Measurements from ENCODE around the gene SLC22A7. TPM values are rescaled to one million over a fixed set of nuclear protein-coding genes. Genes with fewer than 3 reads are reported as not detected.

The SLC22A7 gene
- total RNA-seq, 1 donor from 2014 or later, result not detected

DNA sequence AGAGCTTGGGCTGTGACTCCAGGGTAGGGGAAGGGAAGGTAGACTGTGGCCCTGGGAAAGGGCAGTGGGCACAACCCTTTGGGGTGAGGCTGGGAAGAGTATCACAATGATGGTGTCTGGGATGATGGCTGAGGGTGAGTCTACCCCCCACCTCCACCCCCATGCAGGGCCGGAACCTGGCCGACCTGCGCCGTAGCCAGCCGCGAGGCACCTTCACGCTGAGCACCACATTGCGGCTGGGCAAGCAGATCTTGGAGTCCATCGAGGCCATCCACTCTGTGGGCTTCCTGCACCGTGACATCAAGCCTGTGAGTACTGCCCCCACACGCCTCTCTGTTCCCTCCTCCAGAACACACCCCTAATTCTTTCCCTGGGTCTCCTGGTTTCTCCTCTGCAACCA lies 44.7 kb upstream of the SLC22A7 start:
- DNase-seq (ENCODE audit: low spot score), result no peak
- Histone ChIP-seq H4K20me1 (ENCODE audit: low read depth) (no peaks in the 10 kb centered on the region), H2AFZ (replicated peaks) (no peak overlapping the region), H3K79me2 (ENCODE audit: low read depth) (no peaks in the 10 kb centered on the region), H3K4me3 (no peak overlapping the region), H3K27ac (no peak overlapping the region), H3K4me2 (no peak overlapping the region), H3K9me3 (ENCODE audit: low read depth) (no peaks in the 10 kb centered on the region), H3K36me3 (no peaks in the 10 kb centered on the region), H3K4me1 (peaks cover 3% of the 10 kb centered on the region), H3K9ac (no peak overlapping the region), H3F3A (ENCODE audit: low read depth) (no peaks in the 10 kb centered on the region), H3K27me3 (peaks cover 1% of the 10 kb centered on the region)
- H3K27me3 Mint-ChIP-seq (ENCODE audit: insufficient read depth, low read depth), result peaks cover 2% of the 10 kb centered on the region
- H3K27ac Mint-ChIP-seq, result peak overlapping the region; percentile 10
- H3K4me1 Mint-ChIP-seq, result peaks cover 20% of the 10 kb centered on the region
- H3K4me3 Mint-ChIP-seq, result no peak overlapping the region
- H3K9me3 Mint-ChIP-seq, result no peaks in the 10 kb centered on the region
- H3K36me3 Mint-ChIP-seq, result no peaks in the 10 kb centered on the region
- TF ChIP-seq EZH2phosphoT487 (IDR thresholded peaks at IDR 0.05) (no peak), EZH2 (IDR thresholded peaks at IDR 0.05) (no peak)
- TF ChIP-seq, protein P1, sequence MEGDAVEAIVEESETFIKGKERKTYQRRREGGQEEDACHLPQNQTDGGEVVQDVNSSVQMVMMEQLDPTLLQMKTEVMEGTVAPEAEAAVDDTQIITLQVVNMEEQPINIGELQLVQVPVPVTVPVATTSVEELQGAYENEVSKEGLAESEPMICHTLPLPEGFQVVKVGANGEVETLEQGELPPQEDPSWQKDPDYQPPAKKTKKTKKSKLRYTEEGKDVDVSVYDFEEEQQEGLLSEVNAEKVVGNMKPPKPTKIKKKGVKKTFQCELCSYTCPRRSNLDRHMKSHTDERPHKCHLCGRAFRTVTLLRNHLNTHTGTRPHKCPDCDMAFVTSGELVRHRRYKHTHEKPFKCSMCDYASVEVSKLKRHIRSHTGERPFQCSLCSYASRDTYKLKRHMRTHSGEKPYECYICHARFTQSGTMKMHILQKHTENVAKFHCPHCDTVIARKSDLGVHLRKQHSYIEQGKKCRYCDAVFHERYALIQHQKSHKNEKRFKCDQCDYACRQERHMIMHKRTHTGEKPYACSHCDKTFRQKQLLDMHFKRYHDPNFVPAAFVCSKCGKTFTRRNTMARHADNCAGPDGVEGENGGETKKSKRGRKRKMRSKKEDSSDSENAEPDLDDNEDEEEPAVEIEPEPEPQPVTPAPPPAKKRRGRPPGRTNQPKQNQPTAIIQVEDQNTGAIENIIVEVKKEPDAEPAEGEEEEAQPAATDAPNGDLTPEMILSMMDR (IDR thresholded peaks at IDR 0.05), result no peak

DNA sequence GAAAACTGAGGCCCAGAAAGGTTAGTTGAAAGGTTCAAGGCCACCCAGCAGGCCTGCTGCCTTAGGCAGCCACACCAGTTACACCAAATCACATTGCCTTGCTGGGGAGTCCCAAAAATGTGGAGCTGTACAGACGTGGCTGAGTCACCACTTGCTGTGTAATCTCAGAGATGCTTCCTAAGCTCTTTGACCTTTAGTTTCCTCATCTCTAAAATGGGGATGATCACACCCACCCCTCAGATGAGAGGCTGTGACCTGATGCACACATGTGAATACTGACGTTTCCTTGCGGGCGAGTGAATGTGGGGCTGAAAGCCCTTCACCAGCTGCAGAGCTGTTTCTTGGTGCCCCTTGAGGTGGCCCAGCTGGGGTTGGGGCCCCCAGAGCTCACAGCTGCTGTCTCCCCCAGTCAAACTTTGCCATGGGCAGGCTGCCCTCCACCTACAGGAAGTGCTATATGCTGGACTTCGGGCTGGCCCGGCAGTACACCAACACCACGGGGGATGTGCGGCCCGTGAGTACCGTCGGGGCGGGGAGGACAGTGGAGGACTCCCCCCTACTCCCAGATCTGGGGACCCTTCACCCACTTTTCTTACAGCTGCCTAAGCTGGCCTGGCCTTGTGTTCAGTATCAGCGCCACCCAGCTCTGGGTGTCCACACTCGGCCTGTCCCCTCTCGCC lies 43.8 kb upstream of the SLC22A7 start:
- peaks cover 3% of the 10 kb centered on the region for H3K4me1 ChIP-seq
- no peaks in the 10 kb centered on the region for H3F3A ChIP-seq (ENCODE audit: low read depth)
- no peak overlapping the region for H3K9ac ChIP-seq
- H3K9me3 Mint-ChIP-seq, result no peaks in the 10 kb centered on the region
- peaks cover 20% of the 10 kb centered on the region for H3K4me1 Mint-ChIP-seq
- H3K27me3 ChIP-seq, result no peaks in the 10 kb centered on the region
- no peaks in the 10 kb centered on the region for H3K36me3 ChIP-seq
- no peak overlapping the region for H2AFZ ChIP-seq (replicated peaks)
- DNase-seq (ENCODE audit: low spot score), result no peak
- H3K4me2 ChIP-seq, result no peak overlapping the region
- no peak overlapping the region for H3K27ac ChIP-seq
- H3K36me3 Mint-ChIP-seq, result no peaks in the 10 kb centered on the region
- H3K27me3 Mint-ChIP-seq (ENCODE audit: insufficient read depth, low read depth), result peaks cover 2% of the 10 kb centered on the region
- H3K9me3 ChIP-seq (ENCODE audit: low read depth), result no peaks in the 10 kb centered on the region
- no peaks in the 10 kb centered on the region for H3K79me2 ChIP-seq (ENCODE audit: low read depth)
- TF ChIP-seq EZH2phosphoT487 (IDR thresholded peaks at IDR 0.05) (no peak), EZH2 (IDR thresholded peaks at IDR 0.05) (no peak)
- TF ChIP-seq, protein P1 (IDR thresholded peaks at IDR 0.05), result no peak
- no peak overlapping the region for H3K4me3 Mint-ChIP-seq
- no peak overlapping the region for H3K27ac Mint-ChIP-seq
- H3K4me3 ChIP-seq, result no peak overlapping the region
- no peaks in the 10 kb centered on the region for H4K20me1 ChIP-seq (ENCODE audit: low read depth)

DNA sequence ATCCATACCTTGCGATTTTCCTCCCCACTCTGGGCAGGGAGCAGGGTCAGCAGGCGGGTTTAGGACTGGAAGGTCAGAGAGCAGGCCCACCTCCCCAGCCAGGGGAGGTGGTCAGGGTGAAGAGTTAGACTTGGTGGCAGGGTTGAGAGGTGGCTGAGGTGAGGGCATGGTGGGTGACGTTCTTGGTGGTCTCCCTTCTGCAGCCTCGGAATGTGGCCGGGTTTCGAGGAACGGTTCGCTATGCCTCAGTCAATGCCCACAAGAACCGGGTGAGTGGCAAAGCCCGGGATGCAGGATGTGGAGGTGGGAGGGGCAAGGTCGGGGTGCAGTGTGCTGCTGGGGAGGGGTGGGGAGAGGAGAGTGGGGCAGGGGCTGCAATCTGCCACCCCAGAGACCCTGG lies 43.2 kb upstream of the SLC22A7 start:
- Histone ChIP-seq H2AFZ (replicated peaks) (no peak overlapping the region), H3F3A (ENCODE audit: low read depth) (no peaks in the 10 kb centered on the region), H3K79me2 (ENCODE audit: low read depth) (no peaks in the 10 kb centered on the region), H4K20me1 (ENCODE audit: low read depth) (no peaks in the 10 kb centered on the region), H3K4me2 (no peak overlapping the region), H3K9me3 (ENCODE audit: low read depth) (no peaks in the 10 kb centered on the region), H3K4me1 (peaks cover 3% of the 10 kb centered on the region), H3K27ac (no peak overlapping the region), H3K9ac (no peak overlapping the region), H3K4me3 (no peak overlapping the region), H3K36me3 (no peaks in the 10 kb centered on the region), H3K27me3 (no peaks in the 10 kb centered on the region)
- no peak overlapping the region for H3K27ac Mint-ChIP-seq
- H3K4me1 Mint-ChIP-seq, result peaks cover 20% of the 10 kb centered on the region
- no peaks in the 10 kb centered on the region for H3K36me3 Mint-ChIP-seq
- peaks cover 2% of the 10 kb centered on the region for H3K27me3 Mint-ChIP-seq (ENCODE audit: insufficient read depth, low read depth)
- TF ChIP-seq EZH2phosphoT487 (IDR thresholded peaks at IDR 0.05) (no peak), EZH2 (IDR thresholded peaks at IDR 0.05) (no peak)
- TF ChIP-seq, protein P1 (IDR thresholded peaks at IDR 0.05), result no peak
- H3K9me3 Mint-ChIP-seq, result no peaks in the 10 kb centered on the region
- H3K4me3 Mint-ChIP-seq, result peak overlapping the region; percentile 38
- no peak for DNase-seq (ENCODE audit: low spot score)

Measured in neural progenitor cell (in vitro differentiated cells).